Measurements from ENCODE around the gene ALDOA. TPM values are rescaled to one million over a fixed set of nuclear protein-coding genes. Genes with fewer than 3 reads are reported as not detected.

Gene ALDOA
- total and polyA plus RNA-seq, 9 of the 15 experiments (the other 6 are each of a cell fraction or from before 2014, with no cell fraction given): 311 to 2,224 (median 1,293) TPM

DNA sequence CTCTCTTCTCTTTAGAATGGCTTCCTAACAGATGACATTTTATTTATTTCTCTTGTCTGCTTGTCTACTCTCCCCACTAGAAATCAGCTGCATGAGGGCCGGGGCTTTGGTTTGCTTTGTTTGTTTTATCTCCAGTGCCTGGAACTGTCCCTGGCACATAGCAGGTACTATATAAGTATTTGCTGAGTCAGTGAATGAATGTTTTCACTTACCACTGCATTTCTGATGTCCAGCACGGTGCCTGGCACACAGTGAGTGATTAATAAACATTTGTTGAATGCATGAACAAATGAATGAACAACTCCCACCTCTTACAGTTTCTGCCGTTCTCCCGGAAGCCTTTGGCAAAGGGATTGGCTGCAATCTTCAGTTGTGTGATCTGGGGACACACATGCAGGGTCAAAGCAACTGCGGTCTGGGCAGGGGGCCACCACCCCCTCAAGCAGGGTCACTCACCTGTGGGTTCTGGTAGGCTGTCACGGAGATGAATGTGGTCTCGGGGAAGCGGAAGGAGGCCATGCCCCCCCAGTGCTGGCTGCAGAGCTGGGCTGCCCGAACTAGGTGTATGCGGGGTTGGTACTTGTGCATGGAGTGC, 22.8 kb downstream of the ALDOA start (continued):
- TF ChIP-seq, protein P1, sequence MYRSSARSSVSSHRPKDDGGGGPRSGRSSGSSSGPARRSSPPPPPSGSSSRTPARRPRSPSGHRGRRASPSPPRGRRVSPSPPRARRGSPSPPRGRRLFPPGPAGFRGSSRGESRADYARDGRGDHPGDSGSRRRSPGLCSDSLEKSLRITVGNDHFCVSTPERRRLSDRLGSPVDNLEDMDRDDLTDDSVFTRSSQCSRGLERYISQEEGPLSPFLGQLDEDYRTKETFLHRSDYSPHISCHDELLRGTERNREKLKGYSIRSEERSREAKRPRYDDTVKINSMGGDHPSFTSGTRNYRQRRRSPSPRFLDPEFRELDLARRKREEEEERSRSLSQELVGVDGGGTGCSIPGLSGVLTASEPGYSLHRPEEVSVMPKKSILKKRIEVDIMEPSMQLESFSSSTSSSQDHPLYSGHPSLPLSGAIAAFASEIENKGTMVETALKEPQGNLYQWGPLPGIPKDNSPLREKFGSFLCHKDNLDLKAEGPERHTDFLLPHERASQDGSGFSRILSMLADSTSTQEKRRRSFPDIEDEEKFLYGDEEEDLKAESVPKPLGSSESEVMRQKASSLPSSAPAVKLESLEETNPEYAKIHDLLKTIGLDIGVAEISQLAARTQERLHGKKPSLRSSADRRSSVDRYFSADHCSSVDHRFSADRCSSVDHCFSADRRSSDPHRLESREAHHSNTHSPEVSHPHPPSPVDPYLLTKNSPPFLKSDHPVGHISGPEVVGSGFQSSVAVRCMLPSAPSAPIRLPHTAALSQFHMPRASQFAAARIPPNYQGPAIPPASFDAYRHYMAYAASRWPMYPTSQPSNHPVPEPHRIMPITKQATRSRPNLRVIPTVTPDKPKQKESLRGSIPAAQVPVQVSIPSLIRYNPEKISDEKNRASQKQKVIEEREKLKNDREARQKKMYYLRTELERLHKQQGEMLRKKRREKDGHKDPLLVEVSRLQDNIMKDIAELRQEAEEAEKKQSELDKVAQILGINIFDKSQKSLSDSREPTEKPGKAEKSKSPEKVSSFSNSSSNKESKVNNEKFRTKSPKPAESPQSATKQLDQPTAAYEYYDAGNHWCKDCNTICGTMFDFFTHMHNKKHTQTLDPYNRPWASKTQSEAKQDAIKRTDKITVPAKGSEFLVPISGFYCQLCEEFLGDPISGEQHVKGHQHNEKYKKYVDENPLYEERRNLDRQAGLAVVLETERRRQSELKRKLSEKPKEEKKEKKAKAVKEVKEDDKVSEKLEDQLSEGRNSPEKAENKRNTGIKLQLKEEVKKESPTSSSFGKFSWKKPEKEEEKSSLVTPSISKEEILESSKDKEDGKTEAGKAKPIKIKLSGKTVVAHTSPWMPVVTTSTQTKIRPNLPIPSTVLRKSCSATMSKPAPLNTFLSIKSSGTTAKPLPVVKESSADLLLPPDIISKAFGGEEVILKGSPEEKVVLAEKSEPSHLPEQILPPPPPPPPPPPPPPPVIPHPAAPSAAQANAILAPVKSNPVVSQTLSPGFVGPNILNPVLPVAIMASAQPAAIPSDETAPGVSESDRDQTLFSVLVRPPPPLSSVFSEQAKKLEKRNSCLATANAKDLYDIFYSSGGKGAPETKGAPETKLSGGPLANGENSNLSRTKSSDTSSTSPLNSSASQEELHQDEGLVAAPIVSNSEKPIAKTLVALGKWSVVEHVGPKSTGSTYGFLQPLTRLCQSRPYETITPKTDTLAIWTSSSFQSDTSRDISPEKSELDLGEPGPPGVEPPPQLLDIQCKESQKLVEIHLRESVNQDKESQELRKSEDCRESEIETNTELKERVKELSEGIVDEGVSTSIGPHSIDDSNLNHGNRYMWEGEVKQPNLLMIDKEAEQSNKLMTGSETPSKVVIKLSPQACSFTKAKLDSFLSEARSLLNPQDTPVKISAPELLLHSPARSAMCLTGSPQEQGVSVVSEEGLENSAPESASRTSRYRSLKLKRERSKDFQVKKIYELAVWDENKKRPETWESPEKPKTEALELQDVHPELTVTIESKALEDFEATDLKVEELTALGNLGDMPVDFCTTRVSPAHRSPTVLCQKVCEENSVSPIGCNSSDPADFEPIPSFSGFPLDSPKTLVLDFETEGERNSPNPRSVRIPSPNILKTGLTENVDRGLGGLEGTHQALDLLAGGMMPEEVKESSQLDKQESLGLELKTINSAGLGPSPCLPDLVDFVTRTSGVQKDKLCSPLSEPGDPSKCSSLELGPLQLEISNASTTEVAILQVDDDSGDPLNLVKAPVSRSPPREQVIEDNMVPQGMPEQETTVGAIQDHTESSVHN (IDR thresholded peaks at IDR 0.05; ENCODE audit: borderline replicate concordance in 1 of 2, low read depth in 1 of 2): no peak
- TF ChIP-seq NFE2 (IDR thresholded peaks at IDR 0.05; ENCODE audit: low read depth) (0 out of 2 replicates have a peak, but pooled peaks have one; percentile 8), RBM14 (IDR thresholded peaks at IDR 0.05; ENCODE audit: borderline replicate concordance, insufficient read depth, low read depth, low read length) (no peak), U2AF2 (optimal IDR thresholded peaks at IDR 0.05; ENCODE audit: low read depth, low read length) (no peak), ZC3H4 (CRISPR knock-in tag; IDR thresholded peaks at IDR 0.05; ENCODE audit: borderline replicate concordance) (no peak), ARNT (IDR thresholded peaks at IDR 0.05) (no peak), ZNF384 (IDR thresholded peaks at IDR 0.05; ENCODE audit: low read depth, low read length) (no peak), C11orf30 (IDR thresholded peaks at IDR 0.05; ENCODE audit: low read depth) (peak; percentile 83), TRIM28 (IDR thresholded peaks at IDR 0.05) (no peak), ZNF347 (CRISPR knock-in tag; IDR thresholded peaks at IDR 0.05; ENCODE audit: low read depth) (no peak), ZNF316 (IDR thresholded peaks at IDR 0.05) (peak; percentile 93), MEIS2 (IDR thresholded peaks at IDR 0.05; ENCODE audit: partially characterized antibody) (no peak), ZNF551 (CRISPR knock-in tag; IDR thresholded peaks at IDR 0.05) (no peak), FOXJ2 (tag; IDR thresholded peaks at IDR 0.05) (no peak), POU5F1 (IDR thresholded peaks at IDR 0.05; ENCODE audit: borderline replicate concordance, low read depth, low read length, partially characterized antibody) (no peak), SP1 (CRISPR knock-in tag; IDR thresholded peaks at IDR 0.05) (no peak)
- TF ChIP-seq, protein P2, sequence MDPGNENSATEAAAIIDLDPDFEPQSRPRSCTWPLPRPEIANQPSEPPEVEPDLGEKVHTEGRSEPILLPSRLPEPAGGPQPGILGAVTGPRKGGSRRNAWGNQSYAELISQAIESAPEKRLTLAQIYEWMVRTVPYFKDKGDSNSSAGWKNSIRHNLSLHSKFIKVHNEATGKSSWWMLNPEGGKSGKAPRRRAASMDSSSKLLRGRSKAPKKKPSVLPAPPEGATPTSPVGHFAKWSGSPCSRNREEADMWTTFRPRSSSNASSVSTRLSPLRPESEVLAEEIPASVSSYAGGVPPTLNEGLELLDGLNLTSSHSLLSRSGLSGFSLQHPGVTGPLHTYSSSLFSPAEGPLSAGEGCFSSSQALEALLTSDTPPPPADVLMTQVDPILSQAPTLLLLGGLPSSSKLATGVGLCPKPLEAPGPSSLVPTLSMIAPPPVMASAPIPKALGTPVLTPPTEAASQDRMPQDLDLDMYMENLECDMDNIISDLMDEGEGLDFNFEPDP (CRISPR knock-in tag; IDR thresholded peaks at IDR 0.05): no peak
- TF ChIP-seq, protein P3, sequence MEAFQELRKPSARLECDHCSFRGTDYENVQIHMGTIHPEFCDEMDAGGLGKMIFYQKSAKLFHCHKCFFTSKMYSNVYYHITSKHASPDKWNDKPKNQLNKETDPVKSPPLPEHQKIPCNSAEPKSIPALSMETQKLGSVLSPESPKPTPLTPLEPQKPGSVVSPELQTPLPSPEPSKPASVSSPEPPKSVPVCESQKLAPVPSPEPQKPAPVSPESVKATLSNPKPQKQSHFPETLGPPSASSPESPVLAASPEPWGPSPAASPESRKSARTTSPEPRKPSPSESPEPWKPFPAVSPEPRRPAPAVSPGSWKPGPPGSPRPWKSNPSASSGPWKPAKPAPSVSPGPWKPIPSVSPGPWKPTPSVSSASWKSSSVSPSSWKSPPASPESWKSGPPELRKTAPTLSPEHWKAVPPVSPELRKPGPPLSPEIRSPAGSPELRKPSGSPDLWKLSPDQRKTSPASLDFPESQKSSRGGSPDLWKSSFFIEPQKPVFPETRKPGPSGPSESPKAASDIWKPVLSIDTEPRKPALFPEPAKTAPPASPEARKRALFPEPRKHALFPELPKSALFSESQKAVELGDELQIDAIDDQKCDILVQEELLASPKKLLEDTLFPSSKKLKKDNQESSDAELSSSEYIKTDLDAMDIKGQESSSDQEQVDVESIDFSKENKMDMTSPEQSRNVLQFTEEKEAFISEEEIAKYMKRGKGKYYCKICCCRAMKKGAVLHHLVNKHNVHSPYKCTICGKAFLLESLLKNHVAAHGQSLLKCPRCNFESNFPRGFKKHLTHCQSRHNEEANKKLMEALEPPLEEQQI (IDR thresholded peaks at IDR 0.05): no peak

Data from K562 (cell line).